Liver (tissue), 9 donors: ENCODE results near the gene KIF26A. TPM values are rescaled to one million over a fixed set of nuclear protein-coding genes. Genes with fewer than 3 reads are reported as not detected.

ENCODE experiments used
- DNase-seq: peaks from one replicate; pipeline ENCODE4 v3.0.0-alpha.2; 2017; ENCODE audit warnings: low spot score
- H3K27ac ChIP-seq, 2 donors: one replicate each; pipeline ENCODE4 v1.7.0; 2013; ENCODE audit warnings: inconsistent platforms in 2 of 2, low read length in 2 of 2, control low read depth in 1 of 2, low read depth in 1 of 2, mild to moderate bottlenecking in 1 of 2
- H3K27me3 ChIP-seq, 4 donors: one replicate each; pipeline versions ENCODE4 v1.6.1 to v1.7.0; 2013; ENCODE audit warnings: low read length in 3 of 4, inconsistent platforms in 1 of 4, mild to moderate bottlenecking in 1 of 4, moderate library complexity in 1 of 4; ENCODE audit not compliant: control insufficient read depth in 4 of 4, insufficient read depth in 4 of 4
- H3K36me3 ChIP-seq, 4 donors: one replicate each; pipeline versions ENCODE4 v1.6.1 to v1.7.0; 2013; ENCODE audit warnings: low read length in 3 of 4, mild to moderate bottlenecking in 3 of 4, low read depth in 1 of 4, moderate library complexity in 1 of 4; ENCODE audit not compliant: control insufficient read depth in 4 of 4, insufficient read depth in 3 of 4
- H3K4me1 ChIP-seq, 4 donors: one replicate each; pipeline versions ENCODE4 v1.6.1 to v1.7.0; 2013; ENCODE audit warnings: low read length in 3 of 4, mild to moderate bottlenecking in 3 of 4, moderate library complexity in 1 of 4; ENCODE audit not compliant: control insufficient read depth in 4 of 4, insufficient read depth in 4 of 4
- H3K4me3 ChIP-seq, 3 donors: one replicate each; pipeline versions ENCODE4 v1.6.1 to v1.7.0; 2013; ENCODE audit warnings: low read length in 3 of 3, control low read depth in 1 of 3, low read depth in 1 of 3, mild to moderate bottlenecking in 1 of 3
- H3K9ac ChIP-seq, 2 donors: one replicate each; pipeline ENCODE4 v1.7.0; 2013; ENCODE audit warnings: low read length in 2 of 2, mild to moderate bottlenecking in 2 of 2, moderate library complexity in 2 of 2, control low read depth in 1 of 2, low read depth in 1 of 2
- H3K9me3 ChIP-seq, 4 donors: one replicate each; pipeline versions ENCODE4 v1.6.1 to v1.7.0; 2013; ENCODE audit warnings: low read length in 3 of 4; ENCODE audit not compliant: control insufficient read depth in 4 of 4
- EGR1 ChIP-seq, 2 donors: IDR thresholded peaks; 2 replicates each; pipeline ENCODE4 v1.6.1; 2016 to 2018; ENCODE audit warnings: antibody characterized with exemption in 2 of 2, low read depth in 2 of 2
- FOXA1 ChIP-seq: IDR thresholded peaks from 2 replicates; pipeline ENCODE4 v1.6.1; 2016; ENCODE audit warnings: antibody characterized with exemption
- FOXA2 ChIP-seq: IDR thresholded peaks from 2 replicates; pipeline ENCODE4 v1.6.1; 2016; ENCODE audit warnings: antibody characterized with exemption
- HNF4G ChIP-seq: IDR thresholded peaks from 2 replicates; pipeline ENCODE4 v1.6.1; 2016; ENCODE audit warnings: antibody characterized with exemption
- JUND ChIP-seq, 2 donors: IDR thresholded peaks; 2 replicates each; pipeline ENCODE4 v1.6.1; 2016; ENCODE audit warnings: antibody characterized with exemption in 2 of 2
- NR2F2 ChIP-seq: IDR thresholded peaks from 2 replicates; pipeline ENCODE4 v1.6.1; 2016; ENCODE audit warnings: antibody characterized with exemption
- RAD21 ChIP-seq, 2 donors: IDR thresholded peaks; 2 replicates each; pipeline ENCODE4 v1.6.1; 2016; ENCODE audit warnings: antibody characterized with exemption in 2 of 2, mild to moderate bottlenecking in 2 of 2
- RXRA ChIP-seq, 2 donors: IDR thresholded peaks; 2 replicates each; pipeline ENCODE4 v1.6.1; 2017 to 2018; ENCODE audit warnings: antibody characterized with exemption in 2 of 2, mild to moderate bottlenecking in 1 of 2
- SP1 ChIP-seq: IDR thresholded peaks from 2 replicates; pipeline ENCODE4 v1.6.1; 2018; ENCODE audit warnings: antibody characterized with exemption, mild to moderate bottlenecking
- TAF1 ChIP-seq: conservative IDR thresholded peaks from 2 replicates; pipeline ENCODE4 v1.6.1; 2016; ENCODE audit warnings: antibody characterized with exemption, mild to moderate bottlenecking
- YY1 ChIP-seq: IDR thresholded peaks from 2 replicates; pipeline ENCODE4 v1.6.1; 2016; ENCODE audit warnings: antibody characterized with exemption, mild to moderate bottlenecking
- WGBS: extraction: QIAGEN DNeasy Blood & Tissue Kit; methylation state at CpG from one replicate; pipeline ENCODE4 v1.1.7; 2013; 5-methylcytosine and 5-hydroxymethylcytosine counted together
- polyA plus RNA-seq, 2 donors: library from polyadenylated mRNA; stranded (reverse) in 1 of 2; unstranded in 1 of 2; fragments of 200-250 nt in 1 of 2; fragments of >200 nt in 1 of 2; fragmentation: Nextera tagmentation in 1 of 2; extraction: Ambion mirVana in 1 of 2; gene quantifications; one replicate each; pipeline versions ENCODE4 v1.2.1 to v1.2.3, GENCODE V29; 2013 to 2015
- total RNA-seq, 2 donors: library from RNA; depleted of rRNA; stranded (reverse); fragments of >200 nt; gene quantifications; one replicate each; pipeline ENCODE4 v1.2.3, GENCODE V29; 2014
- TF ChIP-seq, protein P1 (sequence below): IDR thresholded peaks from 2 replicates; pipeline ENCODE4 v1.6.1; 2016; ENCODE audit warnings: antibody characterized with exemption
- TF ChIP-seq, protein P2 (sequence below): IDR thresholded peaks from 2 replicates; pipeline ENCODE4 v1.6.1; 2016; ENCODE audit warnings: antibody characterized with exemption, mild to moderate bottlenecking
- TF ChIP-seq, protein P3 (sequence below): IDR thresholded peaks from 2 replicates; pipeline ENCODE4 v1.6.1; 2016; ENCODE audit warnings: antibody characterized with exemption
- TF ChIP-seq, protein P4 (sequence below): IDR thresholded peaks from 2 replicates; pipeline ENCODE4 v1.6.1; 2016; ENCODE audit warnings: antibody characterized with exemption
- TF ChIP-seq, protein P5 (sequence below): fragments of 150-350 bp; IDR thresholded peaks from 2 replicates; pipeline ENCODE4 v1.5.1; 2017; ENCODE audit warnings: improper control_type of control experiment, low read depth, low read length; ENCODE audit not compliant: missing input control
- donor health status: healthy.
- donor health status: healthy.
- donor health status: healthy.
- donor health status: healthy.
- donor health status: healthy.

The KIF26A gene
- total and polyA plus RNA-seq, 4 donors = 0.07 to 10.2 (median 1.3) TPM

DNA sequence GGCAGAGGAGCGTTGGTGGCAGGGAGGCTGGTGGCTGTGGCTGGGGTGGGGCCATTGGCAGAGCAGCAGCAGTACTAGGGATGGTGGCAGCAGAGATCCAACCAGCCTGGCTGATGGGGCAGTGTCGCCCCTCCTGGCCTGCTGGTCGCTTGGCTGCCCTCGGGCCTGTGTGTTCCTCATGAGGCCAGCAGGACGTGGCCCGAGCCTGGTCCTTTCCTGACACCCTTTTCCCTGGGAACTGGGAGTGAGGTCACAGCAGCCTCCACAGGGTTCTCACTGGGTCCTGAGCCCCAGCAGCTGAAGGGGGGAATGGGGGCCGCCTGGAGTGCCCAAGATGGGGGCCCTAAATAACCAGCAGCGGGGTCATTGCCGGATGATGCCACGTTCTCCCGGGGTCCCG is 46.1 kb downstream of the KIF26A start:
- H3K9me3 ChIP-seq = no peaks in the 10 kb centered on the region
- no peak for DNase-seq
- H3K4me3 ChIP-seq = no peak overlapping the region
- no peaks in the 10 kb centered on the region for H3K36me3 ChIP-seq
- H3K4me1 ChIP-seq = no peaks in the 10 kb centered on the region
- no peak overlapping the region for H3K9ac ChIP-seq
- H3K27me3 ChIP-seq = no peaks in the 10 kb centered on the region
- H3K27ac ChIP-seq = peak overlapping the region; percentile 27 to 28
- whole genome bisulfite sequencing = 62% methylated on average over 12 of the region's 12 CpGs
- TF ChIP-seq TAF1 (no peak), EGR1 (IDR thresholded peaks at IDR 0.05; ENCODE audit: low read depth in 2 of 2) (no peak), RAD21 (IDR thresholded peaks at IDR 0.05) (no peak), FOXA1 (no peak), RXRA (IDR thresholded peaks at IDR 0.05) (no peak), FOXA2 (no peak), NR2F2 (no peak), JUND (IDR thresholded peaks at IDR 0.05) (no peak), HNF4G (no peak), YY1 (no peak)
- TF ChIP-seq, protein P1, sequence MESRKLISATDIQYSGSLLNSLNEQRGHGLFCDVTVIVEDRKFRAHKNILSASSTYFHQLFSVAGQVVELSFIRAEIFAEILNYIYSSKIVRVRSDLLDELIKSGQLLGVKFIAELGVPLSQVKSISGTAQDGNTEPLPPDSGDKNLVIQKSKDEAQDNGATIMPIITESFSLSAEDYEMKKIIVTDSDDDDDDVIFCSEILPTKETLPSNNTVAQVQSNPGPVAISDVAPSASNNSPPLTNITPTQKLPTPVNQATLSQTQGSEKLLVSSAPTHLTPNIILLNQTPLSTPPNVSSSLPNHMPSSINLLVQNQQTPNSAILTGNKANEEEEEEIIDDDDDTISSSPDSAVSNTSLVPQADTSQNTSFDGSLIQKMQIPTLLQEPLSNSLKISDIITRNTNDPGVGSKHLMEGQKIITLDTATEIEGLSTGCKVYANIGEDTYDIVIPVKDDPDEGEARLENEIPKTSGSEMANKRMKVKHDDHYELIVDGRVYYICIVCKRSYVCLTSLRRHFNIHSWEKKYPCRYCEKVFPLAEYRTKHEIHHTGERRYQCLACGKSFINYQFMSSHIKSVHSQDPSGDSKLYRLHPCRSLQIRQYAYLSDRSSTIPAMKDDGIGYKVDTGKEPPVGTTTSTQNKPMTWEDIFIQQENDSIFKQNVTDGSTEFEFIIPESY = no peak
- TF ChIP-seq, protein P2, sequence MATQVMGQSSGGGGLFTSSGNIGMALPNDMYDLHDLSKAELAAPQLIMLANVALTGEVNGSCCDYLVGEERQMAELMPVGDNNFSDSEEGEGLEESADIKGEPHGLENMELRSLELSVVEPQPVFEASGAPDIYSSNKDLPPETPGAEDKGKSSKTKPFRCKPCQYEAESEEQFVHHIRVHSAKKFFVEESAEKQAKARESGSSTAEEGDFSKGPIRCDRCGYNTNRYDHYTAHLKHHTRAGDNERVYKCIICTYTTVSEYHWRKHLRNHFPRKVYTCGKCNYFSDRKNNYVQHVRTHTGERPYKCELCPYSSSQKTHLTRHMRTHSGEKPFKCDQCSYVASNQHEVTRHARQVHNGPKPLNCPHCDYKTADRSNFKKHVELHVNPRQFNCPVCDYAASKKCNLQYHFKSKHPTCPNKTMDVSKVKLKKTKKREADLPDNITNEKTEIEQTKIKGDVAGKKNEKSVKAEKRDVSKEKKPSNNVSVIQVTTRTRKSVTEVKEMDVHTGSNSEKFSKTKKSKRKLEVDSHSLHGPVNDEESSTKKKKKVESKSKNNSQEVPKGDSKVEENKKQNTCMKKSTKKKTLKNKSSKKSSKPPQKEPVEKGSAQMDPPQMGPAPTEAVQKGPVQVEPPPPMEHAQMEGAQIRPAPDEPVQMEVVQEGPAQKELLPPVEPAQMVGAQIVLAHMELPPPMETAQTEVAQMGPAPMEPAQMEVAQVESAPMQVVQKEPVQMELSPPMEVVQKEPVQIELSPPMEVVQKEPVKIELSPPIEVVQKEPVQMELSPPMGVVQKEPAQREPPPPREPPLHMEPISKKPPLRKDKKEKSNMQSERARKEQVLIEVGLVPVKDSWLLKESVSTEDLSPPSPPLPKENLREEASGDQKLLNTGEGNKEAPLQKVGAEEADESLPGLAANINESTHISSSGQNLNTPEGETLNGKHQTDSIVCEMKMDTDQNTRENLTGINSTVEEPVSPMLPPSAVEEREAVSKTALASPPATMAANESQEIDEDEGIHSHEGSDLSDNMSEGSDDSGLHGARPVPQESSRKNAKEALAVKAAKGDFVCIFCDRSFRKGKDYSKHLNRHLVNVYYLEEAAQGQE = no peak
- TF ChIP-seq, protein P3, sequence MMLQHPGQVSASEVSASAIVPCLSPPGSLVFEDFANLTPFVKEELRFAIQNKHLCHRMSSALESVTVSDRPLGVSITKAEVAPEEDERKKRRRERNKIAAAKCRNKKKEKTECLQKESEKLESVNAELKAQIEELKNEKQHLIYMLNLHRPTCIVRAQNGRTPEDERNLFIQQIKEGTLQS = no peak
- TF ChIP-seq, protein P4, sequence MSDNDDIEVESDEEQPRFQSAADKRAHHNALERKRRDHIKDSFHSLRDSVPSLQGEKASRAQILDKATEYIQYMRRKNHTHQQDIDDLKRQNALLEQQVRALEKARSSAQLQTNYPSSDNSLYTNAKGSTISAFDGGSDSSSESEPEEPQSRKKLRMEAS = no peak
- TF ChIP-seq, protein P5, sequence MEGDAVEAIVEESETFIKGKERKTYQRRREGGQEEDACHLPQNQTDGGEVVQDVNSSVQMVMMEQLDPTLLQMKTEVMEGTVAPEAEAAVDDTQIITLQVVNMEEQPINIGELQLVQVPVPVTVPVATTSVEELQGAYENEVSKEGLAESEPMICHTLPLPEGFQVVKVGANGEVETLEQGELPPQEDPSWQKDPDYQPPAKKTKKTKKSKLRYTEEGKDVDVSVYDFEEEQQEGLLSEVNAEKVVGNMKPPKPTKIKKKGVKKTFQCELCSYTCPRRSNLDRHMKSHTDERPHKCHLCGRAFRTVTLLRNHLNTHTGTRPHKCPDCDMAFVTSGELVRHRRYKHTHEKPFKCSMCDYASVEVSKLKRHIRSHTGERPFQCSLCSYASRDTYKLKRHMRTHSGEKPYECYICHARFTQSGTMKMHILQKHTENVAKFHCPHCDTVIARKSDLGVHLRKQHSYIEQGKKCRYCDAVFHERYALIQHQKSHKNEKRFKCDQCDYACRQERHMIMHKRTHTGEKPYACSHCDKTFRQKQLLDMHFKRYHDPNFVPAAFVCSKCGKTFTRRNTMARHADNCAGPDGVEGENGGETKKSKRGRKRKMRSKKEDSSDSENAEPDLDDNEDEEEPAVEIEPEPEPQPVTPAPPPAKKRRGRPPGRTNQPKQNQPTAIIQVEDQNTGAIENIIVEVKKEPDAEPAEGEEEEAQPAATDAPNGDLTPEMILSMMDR = no peak

DNA sequence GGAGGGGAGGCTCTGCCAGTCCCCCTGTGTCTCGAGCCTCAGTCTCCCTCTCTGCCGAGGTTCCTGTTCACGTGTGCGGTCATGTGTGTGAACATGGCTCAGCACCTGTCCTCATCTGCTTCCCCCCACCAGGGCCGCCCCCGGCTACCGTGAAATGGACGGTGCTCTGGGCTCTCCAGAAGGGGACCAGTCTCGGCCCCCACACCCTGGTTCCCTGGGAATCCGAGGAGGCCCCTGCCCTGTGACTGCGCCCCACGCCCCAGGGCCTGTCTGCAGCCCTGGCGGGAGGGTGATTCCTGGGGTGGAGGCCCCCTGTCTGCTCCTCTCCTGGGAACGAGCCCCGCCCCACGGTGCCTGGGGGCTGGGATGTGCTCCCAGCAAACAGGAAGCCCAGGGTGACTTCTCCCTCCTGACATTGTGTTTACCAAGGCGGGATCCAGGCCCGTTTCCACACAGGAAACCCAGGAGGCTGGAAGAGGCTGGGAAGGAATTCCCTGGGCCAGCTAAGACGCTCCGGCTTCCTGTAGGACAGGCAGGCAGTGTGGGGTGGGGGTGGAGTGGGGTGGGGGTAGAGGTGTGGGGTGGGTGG is 46.6 kb downstream of the KIF26A start:
- H3K4me3 ChIP-seq = no peak overlapping the region
- H3K27me3 ChIP-seq = no peaks in the 10 kb centered on the region
- H3K27ac ChIP-seq = peak overlapping the region; percentile 27 to 28
- DNase-seq = no peak
- no peaks in the 10 kb centered on the region for H3K36me3 ChIP-seq
- H3K4me1 ChIP-seq = no peaks in the 10 kb centered on the region
- no peak overlapping the region for H3K9ac ChIP-seq
- TF ChIP-seq NR2F2 (peak; percentile 62), SP1 (no peak), RAD21 (IDR thresholded peaks at IDR 0.05) (peak in 1 of 2 donors; percentile 29), FOXA1 (no peak), TAF1 (no peak), HNF4G (no peak)
- TF ChIP-seq, protein P4 = no peak
- 56% methylated on average over 20 of the region's 20 CpGs for WGBS
- no peaks in the 10 kb centered on the region for H3K9me3 ChIP-seq
